ENCODE data around the gene ZNF100.
"Not testable (repeated sequence)": the region's sequence is repeated elsewhere in the genome, so short reads cannot be mapped to it uniquely, and the experiment has no call there.

GRCh38 chr19:21761547-21761946, 5.8 kb downstream of the ZNF100 start:
- TF ChIP-seq EZH2 (IDR thresholded peaks at IDR 0.05); POLR2AphosphoS5 (IDR thresholded peaks at IDR 0.05; ENCODE audit: borderline replicate concordance, low read depth, low read length): not testable (repeated sequence)

All from SK-N-MC (cell line).